Activated CD8-positive, alpha-beta memory T cell treated with anti-CD3 and anti-CD28 coated beads for 4 hours (primary cell): Measurements from ENCODE around the gene PLXNB2.
A peak's percentile ranks its signal among the peaks of the same experiment; 100 is the strongest.
"Not testable (repeated sequence)": the region's sequence is repeated elsewhere in the genome, so short reads cannot be mapped to it uniquely, and the experiment has no call there.

Source experiments
- DNase-seq, 2 donors: peaks; one replicate each; pipeline ENCODE4 v3.0.0-alpha.2; 2020; ENCODE audit warnings: low read depth in 2 of 2

The PLXNB2 gene, protein sequence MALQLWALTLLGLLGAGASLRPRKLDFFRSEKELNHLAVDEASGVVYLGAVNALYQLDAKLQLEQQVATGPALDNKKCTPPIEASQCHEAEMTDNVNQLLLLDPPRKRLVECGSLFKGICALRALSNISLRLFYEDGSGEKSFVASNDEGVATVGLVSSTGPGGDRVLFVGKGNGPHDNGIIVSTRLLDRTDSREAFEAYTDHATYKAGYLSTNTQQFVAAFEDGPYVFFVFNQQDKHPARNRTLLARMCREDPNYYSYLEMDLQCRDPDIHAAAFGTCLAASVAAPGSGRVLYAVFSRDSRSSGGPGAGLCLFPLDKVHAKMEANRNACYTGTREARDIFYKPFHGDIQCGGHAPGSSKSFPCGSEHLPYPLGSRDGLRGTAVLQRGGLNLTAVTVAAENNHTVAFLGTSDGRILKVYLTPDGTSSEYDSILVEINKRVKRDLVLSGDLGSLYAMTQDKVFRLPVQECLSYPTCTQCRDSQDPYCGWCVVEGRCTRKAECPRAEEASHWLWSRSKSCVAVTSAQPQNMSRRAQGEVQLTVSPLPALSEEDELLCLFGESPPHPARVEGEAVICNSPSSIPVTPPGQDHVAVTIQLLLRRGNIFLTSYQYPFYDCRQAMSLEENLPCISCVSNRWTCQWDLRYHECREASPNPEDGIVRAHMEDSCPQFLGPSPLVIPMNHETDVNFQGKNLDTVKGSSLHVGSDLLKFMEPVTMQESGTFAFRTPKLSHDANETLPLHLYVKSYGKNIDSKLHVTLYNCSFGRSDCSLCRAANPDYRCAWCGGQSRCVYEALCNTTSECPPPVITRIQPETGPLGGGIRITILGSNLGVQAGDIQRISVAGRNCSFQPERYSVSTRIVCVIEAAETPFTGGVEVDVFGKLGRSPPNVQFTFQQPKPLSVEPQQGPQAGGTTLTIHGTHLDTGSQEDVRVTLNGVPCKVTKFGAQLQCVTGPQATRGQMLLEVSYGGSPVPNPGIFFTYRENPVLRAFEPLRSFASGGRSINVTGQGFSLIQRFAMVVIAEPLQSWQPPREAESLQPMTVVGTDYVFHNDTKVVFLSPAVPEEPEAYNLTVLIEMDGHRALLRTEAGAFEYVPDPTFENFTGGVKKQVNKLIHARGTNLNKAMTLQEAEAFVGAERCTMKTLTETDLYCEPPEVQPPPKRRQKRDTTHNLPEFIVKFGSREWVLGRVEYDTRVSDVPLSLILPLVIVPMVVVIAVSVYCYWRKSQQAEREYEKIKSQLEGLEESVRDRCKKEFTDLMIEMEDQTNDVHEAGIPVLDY (N-terminal part only)

GRCh38 chr22:50306753-50307749, at the start of gene PLXNB2:
Gene PLXNB2, minus strand, starts transcription at chr22:50307646. Its CDS starts 17,062 bp downstream, at chr22:50290584.
- DNase-seq: no peak

GRCh38 chr22:50357222-50357621, 49.8 kb upstream of the PLXNB2 start:
- no peak for DNase-seq

DNA sequence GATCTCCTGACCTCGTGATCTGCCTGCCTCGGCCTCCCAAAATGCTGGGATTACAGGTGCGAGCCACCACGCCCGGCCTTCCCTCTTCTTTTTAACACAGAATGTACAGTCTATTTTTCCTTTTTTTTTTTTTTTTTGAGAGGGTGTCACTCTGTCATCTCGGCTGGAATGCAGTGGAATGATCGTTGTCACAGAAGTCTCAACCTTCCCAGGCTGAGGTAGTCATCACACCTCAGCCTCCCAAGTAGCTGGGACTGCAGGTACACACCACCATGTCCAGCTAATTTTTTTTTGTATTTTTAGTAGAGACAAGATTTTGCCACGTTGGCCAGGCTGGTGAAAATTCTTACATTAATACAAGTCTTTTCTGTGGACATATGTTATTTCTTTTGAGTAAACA, 48.7 kb upstream of the PLXNB2 start:
- DNase-seq: no peak

- no peak for DNase-seq
These were observed 40.6 kb upstream of the PLXNB2 start for GRCh38 chr22:50348058-50348457.

GRCh38 chr22:50347157-50347556, 39.7 kb upstream of the PLXNB2 start:
- no peak for DNase-seq

DNA sequence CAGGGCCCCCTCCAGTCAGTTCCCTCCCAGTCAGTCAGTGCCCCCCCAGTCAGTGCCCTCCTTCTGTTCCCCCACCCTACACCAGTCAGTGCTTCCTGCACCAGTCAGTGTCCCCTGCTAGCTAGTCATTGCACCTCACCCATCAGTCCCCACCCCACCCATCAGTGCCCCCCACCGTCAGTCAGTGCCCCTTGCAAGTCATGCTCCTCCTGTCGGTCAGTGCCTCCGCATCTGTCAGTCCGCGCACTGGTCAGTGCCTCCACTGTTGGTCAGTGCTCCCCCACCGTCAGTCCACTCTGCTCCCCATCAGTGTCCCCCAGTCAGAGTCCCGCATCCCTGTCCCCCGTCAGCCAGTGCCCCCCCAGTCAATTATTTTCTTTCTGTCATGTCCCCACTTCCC, 39.0 kb upstream of the PLXNB2 start:
- DNase-seq: no peak

GRCh38 chr22:50343541-50343935, 36.1 kb upstream of the PLXNB2 start:
- DNase-seq: no peak

- peak; percentile 81 to 85 for DNase-seq
These were observed 35.5 kb upstream of the PLXNB2 start, which contains the start of gene PPP6R2 for GRCh38 chr22:50342651-50343540. Gene PPP6R2, plus strand, starts transcription at chr22:50343327. Its CDS starts 50,582 bp downstream, at chr22:50393909.

- DNase-seq: peak; percentile 74 to 76
These were observed 34.7 kb upstream of the PLXNB2 start for GRCh38 chr22:50341977-50342650.

DNA sequence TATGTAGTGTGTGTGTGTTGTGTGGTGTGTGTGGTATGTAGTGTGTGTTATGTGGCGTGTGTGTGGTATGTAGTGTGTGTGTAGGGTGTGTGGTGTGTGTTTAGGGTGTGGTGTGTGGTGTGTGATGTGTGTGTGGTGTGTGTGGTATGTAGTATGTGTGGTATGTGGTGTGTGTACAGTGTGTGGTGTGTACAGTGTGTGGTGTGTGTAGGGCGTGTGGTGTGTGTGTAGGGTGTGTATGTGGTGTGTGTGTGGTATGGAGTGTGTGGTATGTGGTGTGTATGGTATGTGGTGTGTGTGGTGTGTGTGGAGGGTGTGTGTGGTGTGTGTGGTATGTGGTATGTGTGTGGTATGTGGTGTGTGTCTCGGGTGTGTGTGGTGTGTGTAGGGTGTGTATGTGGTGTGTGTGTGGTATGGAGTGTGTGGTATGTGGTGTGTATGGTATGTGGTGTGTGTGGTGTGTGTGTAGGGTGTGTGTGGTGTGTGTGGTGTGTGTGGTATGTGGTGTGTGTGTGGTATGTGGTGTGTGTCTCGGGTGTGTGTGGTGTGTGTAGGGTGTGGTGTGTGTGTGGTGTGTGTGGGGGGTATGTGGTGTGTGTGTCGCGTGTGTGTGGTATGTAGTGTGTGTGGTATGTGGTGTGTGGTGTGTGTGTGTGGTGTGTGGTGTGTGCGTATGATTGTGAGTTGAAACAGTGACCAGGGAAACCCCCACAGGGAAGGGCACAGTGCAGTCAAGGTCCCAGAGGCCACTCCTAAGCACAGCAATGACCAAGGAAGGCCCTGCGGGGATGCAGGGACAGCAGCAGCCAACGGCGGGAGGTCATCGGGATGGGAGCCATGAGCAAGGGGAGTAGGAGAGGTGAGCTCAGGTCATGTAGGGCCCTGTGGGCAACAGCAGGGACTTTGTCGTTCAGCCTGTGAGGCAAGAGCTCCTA, 32.8 kb upstream of the PLXNB2 start:
- no peak for DNase-seq

DNA sequence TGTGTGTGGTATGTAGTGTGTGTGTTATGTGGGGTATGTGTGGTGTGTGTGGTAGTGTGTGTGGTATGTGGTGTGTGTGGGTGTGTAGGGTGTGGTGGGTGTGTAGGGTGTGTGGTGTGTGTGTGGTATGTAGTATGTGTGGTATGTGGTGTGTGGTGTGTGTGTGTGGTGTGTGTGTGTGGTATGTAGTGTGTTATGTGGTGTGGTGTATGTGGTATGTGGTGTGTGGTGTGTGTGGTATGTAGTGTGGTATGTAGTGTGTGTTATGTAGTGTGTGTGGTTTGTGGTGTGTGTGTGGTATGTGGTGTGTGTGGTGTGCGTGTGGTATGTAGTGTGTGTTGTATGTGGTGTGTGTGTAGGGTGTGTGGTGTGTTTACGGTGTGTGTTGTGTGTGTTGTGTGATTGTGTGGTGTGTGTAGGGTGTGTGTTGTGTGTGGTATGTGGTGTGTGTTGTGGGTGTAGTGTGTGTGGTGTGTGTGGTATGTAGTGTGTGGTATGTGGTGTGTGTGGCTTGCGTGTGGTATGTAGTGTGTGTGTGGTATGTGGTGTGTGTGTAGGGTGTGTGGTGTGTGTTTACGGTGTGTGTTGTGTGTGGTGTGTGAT, 31.5 kb upstream of the PLXNB2 start:
- no peak for DNase-seq

- DNase-seq: no peak
These were observed 30.7 kb upstream of the PLXNB2 start for GRCh38 chr22:50338042-50338573.

DNA sequence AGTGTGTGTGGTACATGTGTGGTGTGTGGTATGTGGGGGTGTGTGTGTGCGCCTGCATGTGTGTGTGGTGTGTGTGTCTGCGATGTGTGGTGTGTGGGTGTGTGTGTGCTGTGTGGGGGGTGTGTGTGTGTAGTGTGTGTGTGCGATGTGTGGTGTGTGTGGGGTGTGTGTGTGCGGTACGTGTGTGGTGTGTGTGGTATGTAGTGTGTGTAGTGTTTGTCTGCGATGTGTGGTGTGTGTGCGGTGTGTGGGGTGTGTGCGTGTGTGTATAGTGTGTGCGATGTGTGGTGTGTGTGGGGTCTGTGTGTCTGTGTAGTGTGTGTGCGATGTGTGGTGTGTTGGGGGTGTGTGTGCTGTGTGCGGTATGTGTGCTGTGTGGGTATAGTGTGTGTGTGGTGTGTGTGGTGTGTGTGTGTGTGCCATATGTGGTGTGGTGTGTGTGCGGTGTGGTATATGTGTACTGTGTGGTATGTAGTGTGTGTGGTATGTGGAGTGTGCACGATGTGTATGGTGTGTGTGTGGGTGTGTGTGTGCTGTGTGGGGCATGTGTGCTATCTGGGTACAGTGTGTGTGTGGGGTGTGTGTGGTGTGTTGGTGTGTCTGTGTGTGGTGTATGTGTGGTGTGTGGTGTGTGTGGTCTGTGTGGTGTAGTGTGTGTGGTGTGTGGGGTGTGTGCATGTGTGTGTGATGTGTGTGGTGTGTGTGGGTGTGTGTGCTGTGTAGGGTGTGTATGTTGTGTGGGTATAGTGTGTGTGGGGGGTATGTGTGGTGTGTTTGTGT, 30.0 kb upstream of the PLXNB2 start:
- DNase-seq: no peak

DNA sequence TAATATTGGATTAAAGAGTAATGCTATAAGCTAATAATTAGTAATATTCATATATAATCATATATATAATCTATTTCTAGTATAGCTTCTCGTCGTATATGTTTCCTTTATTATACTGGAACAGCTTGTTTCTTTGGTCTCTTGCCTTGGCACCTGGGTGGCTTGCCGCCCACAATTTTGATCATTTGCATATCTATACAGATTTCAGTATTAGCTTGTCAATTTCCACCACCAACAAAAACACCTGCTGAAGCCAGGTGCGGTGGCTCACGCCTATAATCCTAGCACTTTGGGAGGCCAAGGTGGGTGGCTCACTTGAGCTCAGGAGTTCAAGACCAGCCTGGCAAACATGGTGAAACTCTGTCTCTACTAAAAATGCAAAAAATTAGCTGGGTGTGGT, 27.0 kb upstream of the PLXNB2 start:
- not testable (repeated sequence) for DNase-seq

- DNase-seq: no peak
These were observed 21.8 kb upstream of the PLXNB2 start for GRCh38 chr22:50329236-50329635.

GRCh38 chr22:50327711-50328019, 20.2 kb upstream of the PLXNB2 start:
- no peak for DNase-seq
